Erythroblast (primary cell): ENCODE results near the gene GLI3.

ENCODE experiments used
- DNase-seq, 2 experiments: peaks; one replicate each; lab custom pipeline; 2025; lab: John Stamatoyannopoulos, UW
- GATA1 ChIP-seq: IDR thresholded peaks from 2 replicates; pipeline ENCODE4 v1.6.1; 2011; ENCODE audit warnings: low read depth, mild to moderate bottlenecking, control low read depth, low read length, moderate library complexity
- POLR2A ChIP-seq: IDR thresholded peaks from 2 replicates; pipeline ENCODE4 v1.6.1; 2011; ENCODE audit warnings: mild to moderate bottlenecking, low read length

GLI3 gene

DNA sequence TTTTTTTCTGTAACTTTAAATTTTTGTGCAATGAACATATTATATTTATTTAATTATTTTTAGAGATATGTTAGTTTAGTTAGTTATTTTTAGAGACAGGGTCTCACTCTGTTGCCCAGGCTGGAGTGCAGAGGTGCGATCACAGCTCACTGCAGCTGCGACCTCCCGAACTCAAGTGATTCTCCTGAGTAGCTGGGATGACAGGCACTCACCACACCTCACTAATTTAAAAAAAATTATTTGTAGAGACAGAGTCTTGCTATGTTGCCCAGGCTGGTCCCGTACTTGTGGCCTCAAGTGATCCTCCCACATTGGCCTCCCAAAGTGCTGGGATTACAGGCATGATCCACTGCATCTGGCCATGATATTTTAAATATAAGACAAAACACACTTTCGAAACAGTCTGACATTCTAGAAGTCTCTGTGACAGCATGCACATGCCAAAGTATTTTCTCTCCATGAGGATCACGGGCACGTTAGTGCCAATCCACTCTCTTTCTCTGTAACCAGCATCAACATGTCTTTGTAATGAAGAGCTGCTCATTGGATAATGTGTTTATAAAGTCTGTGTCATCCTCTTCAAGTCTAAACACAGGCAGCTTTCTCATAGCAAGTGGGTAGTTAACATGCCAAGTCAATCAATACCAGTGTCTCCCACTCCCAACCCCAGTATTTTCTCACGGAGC, 137.4 kb downstream of the GLI3 start:
- no peak for TF ChIP-seq GATA1
- TF ChIP-seq POLR2A = no peak

DNA sequence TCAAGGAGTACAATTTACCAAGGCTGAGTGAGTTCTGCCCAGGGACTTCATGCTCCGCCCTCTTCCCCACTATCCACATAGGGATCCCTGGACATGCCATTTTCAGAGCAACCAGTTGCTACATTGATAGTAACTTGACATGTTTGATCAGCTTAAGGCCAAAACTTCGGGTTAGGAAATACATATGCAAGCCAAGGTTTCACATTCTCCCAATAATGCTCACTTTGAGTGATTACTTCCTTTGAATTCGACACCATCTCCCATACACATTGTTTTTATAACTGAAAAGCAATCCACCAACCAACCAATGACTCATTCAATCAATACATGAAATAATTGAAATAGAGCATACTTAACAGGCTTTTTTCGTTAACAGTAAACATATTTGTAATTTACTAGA, 137.9 kb downstream of the GLI3 start:
- no peak for TF ChIP-seq GATA1
- no peak for TF ChIP-seq POLR2A
- no peak for DNase-seq

More for the DNA sequence above, 137.4 kb downstream of the GLI3 start:
- DNase-seq = no peak

DNA sequence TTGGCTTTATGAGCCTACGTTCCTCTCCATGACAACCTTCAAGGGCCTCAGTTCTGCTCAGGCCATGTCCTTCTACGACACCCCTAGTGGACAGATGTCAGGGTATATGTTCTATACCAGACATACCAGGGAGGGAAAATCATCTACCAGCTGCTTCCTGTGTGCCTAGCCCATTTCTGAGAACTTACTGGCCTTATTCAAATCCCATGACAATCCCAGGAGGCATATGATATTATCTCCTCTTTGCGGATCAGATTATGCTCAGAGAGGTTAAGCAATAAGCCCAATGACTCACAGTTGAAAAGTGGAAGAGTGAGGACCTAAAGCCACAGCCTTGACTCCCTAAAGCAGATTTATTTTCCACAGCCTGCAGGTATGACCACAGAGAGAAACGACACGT, 139.3 kb downstream of the GLI3 start:
- TF ChIP-seq GATA1 (no peak), POLR2A (no peak)
- DNase-seq = no peak

DNA sequence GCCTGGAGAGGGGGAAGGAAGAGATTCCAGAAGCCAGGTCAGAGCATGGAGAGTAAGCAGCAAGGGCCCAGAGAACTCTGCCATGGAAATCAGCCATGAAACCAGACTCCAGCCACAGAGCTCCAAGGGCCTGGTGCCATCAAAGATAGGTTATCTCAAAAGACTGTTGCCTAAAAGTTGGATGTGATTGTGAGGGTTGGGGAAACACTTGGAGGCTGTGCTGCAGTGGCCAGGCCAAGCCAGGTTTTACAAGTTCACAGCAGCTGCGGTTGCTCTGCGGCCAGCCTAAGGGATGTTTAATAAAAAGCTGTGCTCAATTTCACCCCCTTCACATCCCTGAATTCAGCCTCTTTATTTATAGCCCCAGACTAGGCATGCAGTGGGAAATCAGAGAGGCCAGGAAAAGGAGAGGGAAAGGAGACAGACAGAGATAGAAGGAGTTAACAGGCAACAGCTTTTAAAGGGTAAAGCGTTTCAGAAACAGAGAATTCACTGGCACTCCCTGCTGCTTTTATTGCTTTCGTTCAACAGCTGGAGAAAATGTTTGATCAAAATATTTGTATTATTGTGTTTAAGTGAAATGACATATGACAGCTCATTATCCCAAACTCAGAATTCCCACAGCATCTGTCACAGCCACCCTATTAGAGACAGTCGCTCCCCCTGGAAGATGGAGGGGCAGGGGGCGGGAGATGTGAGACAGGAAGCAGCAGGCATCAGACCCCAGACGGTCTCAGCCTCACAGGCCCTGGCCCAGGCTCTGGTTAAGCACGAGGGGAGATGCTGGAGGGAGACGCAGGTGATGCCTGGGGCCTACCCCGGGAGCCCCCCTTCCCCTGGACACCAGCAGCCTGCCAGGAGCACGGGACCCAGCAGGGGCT, 140.1 kb downstream of the GLI3 start:
- TF ChIP-seq GATA1 = no peak
- no peak for TF ChIP-seq POLR2A
- DNase-seq = no peak

DNA sequence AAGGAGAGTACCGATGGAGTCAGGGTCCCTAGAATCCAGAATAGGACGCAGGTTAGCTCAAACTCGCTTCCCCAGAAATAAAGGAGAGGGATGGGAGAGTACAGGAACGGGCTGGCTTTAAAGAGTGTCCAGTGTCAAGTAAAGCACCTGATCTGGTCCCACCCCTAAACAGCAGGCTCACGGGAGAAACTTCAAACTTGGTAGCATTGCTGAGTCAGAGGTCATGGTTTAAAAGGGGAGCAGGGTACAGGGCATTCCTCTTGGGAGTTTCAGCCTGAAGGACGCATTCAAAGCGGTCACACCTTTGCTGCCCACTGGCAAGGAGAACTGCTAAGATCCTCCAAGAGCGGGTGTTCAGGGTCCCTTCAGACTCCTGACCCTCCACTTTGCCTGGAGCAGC, 140.7 kb downstream of the GLI3 start:
- DNase-seq = no peak
- no peak for TF ChIP-seq POLR2A
- no peak for TF ChIP-seq GATA1

DNA sequence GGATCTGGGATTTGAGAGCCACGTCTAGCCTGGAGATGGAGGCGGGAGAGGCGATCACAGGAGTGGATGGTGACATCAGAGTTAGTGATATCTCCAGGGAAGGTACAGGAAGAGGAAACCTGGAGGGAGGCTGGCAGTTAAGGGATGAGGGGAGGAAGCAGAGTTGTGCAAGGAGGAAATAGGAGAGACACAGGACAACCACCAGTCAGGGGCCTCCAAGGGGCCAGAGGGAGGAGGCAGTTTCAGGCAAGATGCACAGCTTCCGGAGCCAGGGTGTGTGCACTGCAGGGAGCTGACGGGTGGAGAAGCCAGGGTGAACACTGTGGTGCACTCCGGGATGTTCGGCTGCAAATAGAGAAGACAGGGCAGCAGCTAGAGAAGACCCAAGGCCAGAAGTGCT, 141.2 kb downstream of the GLI3 start:
- TF ChIP-seq POLR2A (no peak), GATA1 (no peak)
- DNase-seq = no peak

DNA sequence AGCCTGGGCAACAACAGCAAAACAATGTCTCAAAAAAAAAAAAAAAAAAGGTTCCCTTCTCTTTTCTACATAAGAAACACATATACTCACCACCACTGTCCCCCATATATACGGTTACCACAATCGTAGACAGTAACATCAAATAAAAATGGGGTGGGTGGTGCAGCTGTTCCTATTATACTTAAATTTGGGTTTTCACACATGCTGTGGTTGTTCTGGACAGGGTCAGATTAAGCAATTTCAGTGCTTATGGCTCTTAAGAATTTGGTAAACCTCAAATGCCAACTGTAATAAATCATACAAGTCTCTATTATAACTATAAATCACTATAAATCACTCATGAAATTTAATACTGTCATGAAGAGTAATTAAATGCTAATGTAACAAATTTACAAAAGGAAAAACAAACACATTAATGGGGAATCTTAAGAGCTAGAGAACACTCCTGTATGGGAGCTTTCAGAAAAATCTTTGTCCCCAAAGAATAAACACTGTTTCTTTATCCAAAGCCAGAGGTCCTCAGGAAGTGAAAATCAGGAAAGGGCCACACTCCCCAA, 143.6 kb downstream of the GLI3 start:
- no peak for DNase-seq
- TF ChIP-seq POLR2A = no peak
- no peak for TF ChIP-seq GATA1

DNA sequence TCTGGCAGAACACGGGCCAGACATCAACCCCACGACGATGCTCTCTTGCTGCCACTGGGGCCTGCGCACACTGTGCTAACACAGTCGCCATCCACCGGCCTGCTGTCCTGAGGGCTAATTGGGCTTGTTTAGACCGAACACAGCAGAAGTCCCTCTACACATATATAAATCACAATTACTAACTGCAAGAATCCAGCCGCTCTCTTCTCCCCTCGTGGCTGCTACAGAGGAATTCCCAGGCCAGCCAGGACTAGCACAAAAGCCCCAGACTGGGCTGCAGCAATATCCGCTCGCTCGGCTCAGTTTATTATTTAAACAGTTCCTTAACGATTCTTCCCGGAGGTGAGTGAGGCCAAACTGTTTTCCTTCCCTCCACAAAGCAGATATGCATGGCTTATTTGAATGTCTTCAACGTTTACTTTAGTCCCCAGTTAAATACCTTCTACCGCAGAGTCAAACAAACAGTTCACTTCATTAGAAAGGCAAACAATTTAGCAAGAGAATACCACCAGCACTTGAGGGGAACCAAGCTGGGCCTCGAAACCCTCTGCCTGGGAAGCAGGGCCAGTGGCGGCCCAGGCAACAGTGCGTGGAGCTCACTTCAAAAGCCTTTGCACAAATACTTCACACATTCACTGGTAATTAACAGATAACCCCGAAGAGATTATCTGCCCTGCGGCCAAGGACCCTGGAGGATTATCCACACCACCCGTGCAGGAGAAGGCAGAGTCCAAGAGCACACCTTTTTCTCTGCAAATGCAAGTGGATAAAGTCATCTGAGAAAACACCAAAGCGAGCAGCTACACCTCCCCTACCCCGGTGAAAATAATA, 145.3 kb downstream of the GLI3 start:
- no peak for TF ChIP-seq GATA1
- no peak for TF ChIP-seq POLR2A
- no peak for DNase-seq

DNA sequence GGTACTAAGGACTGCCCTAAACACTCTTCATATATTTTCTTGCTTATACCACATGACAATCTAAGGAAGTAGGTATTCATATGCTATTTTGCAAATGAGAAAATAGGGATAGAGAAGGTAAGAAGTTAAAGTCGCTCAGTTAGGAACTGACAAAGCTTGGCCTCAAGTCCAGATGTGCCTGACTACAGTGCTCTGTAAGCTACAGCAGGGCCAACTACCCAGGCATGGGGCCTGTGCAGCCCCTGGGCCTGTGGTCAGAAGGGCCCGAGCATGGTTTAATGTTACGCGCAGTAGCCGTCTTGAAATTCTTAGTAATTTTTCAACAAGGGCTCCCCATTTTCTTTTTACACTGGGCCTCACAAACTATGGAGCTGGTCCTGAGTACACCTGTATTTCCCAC, 146.2 kb downstream of the GLI3 start:
- no peak for DNase-seq
- no peak for TF ChIP-seq GATA1
- TF ChIP-seq POLR2A = no peak

DNA sequence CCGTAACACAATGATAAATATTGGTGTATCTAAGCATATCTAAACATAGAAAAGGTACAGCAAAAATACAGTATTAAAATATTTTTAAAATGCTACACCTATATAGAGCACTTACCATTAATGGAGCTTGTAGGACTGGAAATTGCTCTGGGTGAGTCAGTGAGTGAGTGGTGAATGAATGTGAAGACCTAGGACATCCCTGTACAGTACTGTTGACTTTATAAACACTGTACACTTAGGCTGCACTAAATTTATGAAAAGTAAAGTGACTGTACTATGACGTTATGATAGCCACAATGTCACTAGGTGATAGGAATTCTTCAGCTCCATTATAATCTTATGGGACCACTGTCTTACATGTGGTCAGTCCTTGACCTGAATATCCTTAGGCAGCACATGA, 147.0 kb downstream of the GLI3 start:
- TF ChIP-seq GATA1 (no peak), POLR2A (no peak)
- no peak for DNase-seq

DNA sequence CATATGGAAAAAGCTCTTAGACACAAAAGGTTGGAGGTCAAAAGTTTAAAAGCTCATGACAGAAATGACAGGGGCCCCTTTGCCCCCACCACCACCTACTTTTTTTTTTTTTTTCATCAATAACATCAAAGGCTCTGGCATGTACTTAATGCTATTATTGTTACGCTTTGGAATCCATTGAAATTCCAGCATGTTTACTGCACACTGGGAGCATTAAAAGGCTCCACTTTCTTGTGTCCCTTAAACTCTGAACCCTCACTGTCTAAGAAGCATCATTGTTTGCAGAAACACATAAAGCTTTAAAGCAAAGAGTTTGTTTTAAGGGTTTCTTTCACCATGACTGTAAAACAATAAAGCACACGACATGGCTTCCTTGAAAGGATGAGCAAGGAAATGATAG, 149.4 kb downstream of the GLI3 start:
- no peak for DNase-seq
- no peak for TF ChIP-seq POLR2A
- no peak for TF ChIP-seq GATA1

DNA sequence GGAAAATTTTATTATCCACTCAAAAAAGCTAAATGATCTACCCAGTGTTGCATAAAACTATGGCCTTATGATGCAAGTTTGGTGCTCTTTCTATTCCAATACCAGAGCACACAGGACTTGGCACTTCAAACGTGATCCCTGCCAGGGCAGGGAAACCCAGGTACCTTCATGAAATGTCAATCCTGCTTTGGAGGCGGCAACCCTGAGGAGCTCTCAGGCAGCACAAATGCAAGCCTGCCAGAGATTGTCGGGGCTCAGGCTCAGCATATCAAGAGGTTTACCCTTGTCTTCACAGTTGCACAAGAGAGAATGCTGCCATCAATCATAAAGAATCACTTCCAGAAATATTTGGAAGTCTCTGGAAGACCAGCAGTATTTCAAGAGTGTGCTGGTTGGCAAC, 151.5 kb downstream of the GLI3 start:
- no peak for DNase-seq
- no peak for TF ChIP-seq GATA1
- TF ChIP-seq POLR2A = no peak

DNA sequence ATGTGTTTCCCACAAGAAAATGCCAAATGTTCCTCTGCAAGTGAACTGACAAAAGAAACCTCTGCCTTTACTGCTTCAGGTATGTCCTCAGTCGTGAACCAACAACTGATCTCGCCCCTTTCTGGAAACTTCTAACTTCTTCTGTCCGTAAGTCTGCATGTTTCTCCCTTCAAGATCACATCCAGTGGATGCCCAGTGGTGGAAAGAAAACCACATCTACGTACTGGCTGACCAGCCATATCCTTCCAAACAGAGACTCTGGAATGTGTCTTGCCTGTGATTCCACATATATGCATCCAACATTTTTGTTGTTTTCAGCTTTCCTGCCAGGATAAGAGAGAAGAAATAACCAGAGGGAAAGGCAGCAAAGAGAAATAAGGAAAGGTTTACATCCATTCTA, 152.7 kb downstream of the GLI3 start:
- no peak for DNase-seq
- TF ChIP-seq GATA1 (no peak), POLR2A (no peak)

DNA sequence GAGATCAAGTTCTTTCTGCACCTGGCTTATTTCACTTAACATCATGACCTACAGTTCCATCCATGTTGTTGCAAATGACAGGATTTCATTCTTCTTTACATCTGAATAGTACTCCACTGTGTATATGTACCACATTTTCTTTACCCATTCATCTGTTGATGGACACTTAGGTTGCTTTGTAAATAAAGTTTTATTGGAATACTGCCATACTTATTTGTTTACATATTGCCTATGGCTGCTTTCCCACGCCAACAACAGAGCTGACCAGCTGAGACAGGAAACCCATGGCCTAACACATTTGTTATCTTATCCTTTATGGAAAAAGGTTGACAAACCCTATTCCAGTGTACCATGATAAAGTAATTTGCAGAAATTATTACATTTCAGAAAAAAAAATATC, 153.7 kb downstream of the GLI3 start:
- DNase-seq = no peak
- TF ChIP-seq POLR2A (no peak), GATA1 (no peak)
